ENCODE results near the gene CLRN1.

DNA sequence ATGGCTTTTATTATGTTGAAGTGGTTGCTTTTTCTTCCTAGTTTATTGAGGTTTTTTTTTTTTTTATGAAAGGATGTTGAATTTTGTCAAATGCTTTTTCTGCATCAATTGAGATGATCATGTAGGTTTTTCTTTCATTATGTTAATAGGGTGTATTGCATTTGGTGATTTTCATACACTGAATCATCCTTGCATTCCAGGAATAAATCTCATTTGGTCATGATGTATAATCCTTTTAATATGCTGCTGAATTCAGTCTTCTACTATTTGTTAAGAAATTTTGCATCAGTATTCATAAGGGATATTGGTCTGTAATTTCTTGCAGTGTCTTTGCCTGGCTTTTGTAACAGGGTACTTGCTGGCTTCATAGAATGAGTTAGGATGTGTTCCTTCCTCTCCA is 11.5 kb upstream of the CLRN1 start:
- no peak for TF ChIP-seq POLR2AphosphoS5 (IDR thresholded peaks at IDR 0.05; ENCODE audit: low read depth)
- TF ChIP-seq, protein P1, sequence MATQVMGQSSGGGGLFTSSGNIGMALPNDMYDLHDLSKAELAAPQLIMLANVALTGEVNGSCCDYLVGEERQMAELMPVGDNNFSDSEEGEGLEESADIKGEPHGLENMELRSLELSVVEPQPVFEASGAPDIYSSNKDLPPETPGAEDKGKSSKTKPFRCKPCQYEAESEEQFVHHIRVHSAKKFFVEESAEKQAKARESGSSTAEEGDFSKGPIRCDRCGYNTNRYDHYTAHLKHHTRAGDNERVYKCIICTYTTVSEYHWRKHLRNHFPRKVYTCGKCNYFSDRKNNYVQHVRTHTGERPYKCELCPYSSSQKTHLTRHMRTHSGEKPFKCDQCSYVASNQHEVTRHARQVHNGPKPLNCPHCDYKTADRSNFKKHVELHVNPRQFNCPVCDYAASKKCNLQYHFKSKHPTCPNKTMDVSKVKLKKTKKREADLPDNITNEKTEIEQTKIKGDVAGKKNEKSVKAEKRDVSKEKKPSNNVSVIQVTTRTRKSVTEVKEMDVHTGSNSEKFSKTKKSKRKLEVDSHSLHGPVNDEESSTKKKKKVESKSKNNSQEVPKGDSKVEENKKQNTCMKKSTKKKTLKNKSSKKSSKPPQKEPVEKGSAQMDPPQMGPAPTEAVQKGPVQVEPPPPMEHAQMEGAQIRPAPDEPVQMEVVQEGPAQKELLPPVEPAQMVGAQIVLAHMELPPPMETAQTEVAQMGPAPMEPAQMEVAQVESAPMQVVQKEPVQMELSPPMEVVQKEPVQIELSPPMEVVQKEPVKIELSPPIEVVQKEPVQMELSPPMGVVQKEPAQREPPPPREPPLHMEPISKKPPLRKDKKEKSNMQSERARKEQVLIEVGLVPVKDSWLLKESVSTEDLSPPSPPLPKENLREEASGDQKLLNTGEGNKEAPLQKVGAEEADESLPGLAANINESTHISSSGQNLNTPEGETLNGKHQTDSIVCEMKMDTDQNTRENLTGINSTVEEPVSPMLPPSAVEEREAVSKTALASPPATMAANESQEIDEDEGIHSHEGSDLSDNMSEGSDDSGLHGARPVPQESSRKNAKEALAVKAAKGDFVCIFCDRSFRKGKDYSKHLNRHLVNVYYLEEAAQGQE (IDR thresholded peaks at IDR 0.05; ENCODE audit: unreplicated experiment) = no peak
- TF ChIP-seq, protein P2, sequence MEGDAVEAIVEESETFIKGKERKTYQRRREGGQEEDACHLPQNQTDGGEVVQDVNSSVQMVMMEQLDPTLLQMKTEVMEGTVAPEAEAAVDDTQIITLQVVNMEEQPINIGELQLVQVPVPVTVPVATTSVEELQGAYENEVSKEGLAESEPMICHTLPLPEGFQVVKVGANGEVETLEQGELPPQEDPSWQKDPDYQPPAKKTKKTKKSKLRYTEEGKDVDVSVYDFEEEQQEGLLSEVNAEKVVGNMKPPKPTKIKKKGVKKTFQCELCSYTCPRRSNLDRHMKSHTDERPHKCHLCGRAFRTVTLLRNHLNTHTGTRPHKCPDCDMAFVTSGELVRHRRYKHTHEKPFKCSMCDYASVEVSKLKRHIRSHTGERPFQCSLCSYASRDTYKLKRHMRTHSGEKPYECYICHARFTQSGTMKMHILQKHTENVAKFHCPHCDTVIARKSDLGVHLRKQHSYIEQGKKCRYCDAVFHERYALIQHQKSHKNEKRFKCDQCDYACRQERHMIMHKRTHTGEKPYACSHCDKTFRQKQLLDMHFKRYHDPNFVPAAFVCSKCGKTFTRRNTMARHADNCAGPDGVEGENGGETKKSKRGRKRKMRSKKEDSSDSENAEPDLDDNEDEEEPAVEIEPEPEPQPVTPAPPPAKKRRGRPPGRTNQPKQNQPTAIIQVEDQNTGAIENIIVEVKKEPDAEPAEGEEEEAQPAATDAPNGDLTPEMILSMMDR (conservative IDR thresholded peaks at IDR 0.05; ENCODE audit: low read depth in 2 of 2) = no peak
- no peak for TF ChIP-seq CREB1 (CRISPR knock-in tag; IDR thresholded peaks at IDR 0.05; ENCODE audit: low read depth)
- TF ChIP-seq EZH2 (IDR thresholded peaks at IDR 0.05; ENCODE audit: low read depth, unreplicated experiment) = no peak
- TF ChIP-seq JUNB (IDR thresholded peaks at IDR 0.05; ENCODE audit: unreplicated experiment) = no peak
- TF ChIP-seq EZH2phosphoT487 (IDR thresholded peaks at IDR 0.05; ENCODE audit: unreplicated experiment) = no peak
- TF ChIP-seq NANOG (IDR thresholded peaks at IDR 0.05; ENCODE audit: borderline replicate concordance) = no peak
- TF ChIP-seq, protein P3, sequence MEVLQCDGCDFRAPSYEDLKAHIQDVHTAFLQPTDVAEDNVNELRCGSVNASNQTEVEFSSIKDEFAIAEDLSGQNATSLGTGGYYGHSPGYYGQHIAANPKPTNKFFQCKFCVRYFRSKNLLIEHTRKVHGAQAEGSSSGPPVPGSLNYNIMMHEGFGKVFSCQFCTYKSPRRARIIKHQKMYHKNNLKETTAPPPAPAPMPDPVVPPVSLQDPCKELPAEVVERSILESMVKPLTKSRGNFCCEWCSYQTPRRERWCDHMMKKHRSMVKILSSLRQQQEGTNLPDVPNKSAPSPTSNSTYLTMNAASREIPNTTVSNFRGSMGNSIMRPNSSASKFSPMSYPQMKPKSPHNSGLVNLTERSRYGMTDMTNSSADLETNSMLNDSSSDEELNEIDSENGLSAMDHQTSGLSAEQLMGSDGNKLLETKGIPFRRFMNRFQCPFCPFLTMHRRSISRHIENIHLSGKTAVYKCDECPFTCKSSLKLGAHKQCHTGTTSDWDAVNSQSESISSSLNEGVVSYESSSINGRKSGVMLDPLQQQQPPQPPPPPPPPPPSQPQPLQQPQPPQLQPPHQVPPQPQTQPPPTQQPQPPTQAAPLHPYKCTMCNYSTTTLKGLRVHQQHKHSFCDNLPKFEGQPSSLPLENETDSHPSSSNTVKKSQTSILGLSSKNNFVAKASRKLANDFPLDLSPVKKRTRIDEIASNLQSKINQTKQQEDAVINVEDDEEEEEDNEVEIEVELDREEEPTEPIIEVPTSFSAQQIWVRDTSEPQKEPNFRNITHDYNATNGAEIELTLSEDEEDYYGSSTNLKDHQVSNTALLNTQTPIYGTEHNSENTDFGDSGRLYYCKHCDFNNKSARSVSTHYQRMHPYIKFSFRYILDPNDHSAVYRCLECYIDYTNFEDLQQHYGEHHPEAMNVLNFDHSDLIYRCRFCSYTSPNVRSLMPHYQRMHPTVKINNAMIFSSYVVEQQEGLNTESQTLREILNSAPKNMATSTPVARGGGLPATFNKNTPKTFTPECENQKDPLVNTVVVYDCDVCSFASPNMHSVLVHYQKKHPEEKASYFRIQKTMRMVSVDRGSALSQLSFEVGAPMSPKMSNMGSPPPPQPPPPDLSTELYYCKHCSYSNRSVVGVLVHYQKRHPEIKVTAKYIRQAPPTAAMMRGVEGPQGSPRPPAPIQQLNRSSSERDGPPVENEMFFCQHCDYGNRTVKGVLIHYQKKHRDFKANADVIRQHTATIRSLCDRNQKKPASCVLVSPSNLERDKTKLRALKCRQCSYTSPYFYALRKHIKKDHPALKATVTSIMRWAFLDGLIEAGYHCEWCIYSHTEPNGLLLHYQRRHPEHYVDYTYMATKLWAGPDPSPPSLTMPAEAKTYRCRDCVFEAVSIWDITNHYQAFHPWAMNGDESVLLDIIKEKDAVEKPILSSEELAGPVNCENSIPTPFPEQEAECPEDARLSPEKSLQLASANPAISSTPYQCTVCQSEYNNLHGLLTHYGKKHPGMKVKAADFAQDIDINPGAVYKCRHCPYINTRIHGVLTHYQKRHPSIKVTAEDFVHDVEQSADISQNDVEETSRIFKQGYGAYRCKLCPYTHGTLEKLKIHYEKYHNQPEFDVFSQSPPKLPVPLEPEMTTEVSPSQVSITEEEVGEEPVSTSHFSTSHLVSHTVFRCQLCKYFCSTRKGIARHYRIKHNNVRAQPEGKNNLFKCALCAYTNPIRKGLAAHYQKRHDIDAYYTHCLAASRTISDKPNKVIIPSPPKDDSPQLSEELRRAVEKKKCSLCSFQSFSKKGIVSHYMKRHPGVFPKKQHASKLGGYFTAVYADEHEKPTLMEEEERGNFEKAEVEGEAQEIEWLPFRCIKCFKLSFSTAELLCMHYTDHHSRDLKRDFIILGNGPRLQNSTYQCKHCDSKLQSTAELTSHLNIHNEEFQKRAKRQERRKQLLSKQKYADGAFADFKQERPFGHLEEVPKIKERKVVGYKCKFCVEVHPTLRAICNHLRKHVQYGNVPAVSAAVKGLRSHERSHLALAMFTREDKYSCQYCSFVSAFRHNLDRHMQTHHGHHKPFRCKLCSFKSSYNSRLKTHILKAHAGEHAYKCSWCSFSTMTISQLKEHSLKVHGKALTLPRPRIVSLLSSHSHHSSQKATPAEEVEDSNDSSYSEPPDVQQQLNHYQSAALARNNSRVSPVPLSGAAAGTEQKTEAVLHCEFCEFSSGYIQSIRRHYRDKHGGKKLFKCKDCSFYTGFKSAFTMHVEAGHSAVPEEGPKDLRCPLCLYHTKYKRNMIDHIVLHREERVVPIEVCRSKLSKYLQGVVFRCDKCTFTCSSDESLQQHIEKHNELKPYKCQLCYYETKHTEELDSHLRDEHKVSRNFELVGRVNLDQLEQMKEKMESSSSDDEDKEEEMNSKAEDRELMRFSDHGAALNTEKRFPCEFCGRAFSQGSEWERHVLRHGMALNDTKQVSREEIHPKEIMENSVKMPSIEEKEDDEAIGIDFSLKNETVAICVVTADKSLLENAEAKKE (CRISPR knock-in tag; IDR thresholded peaks at IDR 0.05) = no peak
- TF ChIP-seq, protein P4, sequence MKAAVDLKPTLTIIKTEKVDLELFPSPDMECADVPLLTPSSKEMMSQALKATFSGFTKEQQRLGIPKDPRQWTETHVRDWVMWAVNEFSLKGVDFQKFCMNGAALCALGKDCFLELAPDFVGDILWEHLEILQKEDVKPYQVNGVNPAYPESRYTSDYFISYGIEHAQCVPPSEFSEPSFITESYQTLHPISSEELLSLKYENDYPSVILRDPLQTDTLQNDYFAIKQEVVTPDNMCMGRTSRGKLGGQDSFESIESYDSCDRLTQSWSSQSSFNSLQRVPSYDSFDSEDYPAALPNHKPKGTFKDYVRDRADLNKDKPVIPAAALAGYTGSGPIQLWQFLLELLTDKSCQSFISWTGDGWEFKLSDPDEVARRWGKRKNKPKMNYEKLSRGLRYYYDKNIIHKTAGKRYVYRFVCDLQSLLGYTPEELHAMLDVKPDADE (IDR thresholded peaks at IDR 0.05) = no peak
- TF ChIP-seq ZNF114 (CRISPR knock-in tag; IDR thresholded peaks at IDR 0.05) = no peak
